Stimulated activated CD4-positive, alpha-beta T cell treated with anti-CD3 and anti-CD28 coated beads, Interleukin-1b, Interleukin-23, amount 100 ng/mL, for 4 hours (primary cell): ENCODE data around the gene MYH11.
"Not testable (repeated sequence)": the region's sequence is repeated elsewhere in the genome, so short reads cannot be mapped to it uniquely, and the experiment has no call there.

Experiments
- DNase-seq, 2 donors: peaks; one replicate each; pipeline ENCODE4 v3.0.0-alpha.2; 2020; ENCODE audit warnings: low read depth in 2 of 2

The MYH11 gene

GRCh38 chr16:15751940-15752339 lies 104.9 kb downstream of the MYH11 start:
- DNase-seq: no peak

- DNase-seq: no peak
Measured at GRCh38 chr16:15749985-15750384, 106.8 kb downstream of the MYH11 start.

GRCh38 chr16:15749371-15749770 lies 107.5 kb downstream of the MYH11 start:
- no peak for DNase-seq

GRCh38 chr16:15748654-15749053 lies 108.2 kb downstream of the MYH11 start:
- no peak for DNase-seq

GRCh38 chr16:15747937-15748336 lies 108.9 kb downstream of the MYH11 start:
- DNase-seq: no peak

- DNase-seq: no peak
Measured at GRCh38 chr16:15746332-15746731, 110.5 kb downstream of the MYH11 start.

- DNase-seq: no peak
Measured at GRCh38 chr16:15743657-15744056, 113.2 kb downstream of the MYH11 start.

- no peak for DNase-seq
Measured at GRCh38 chr16:15742716-15743115, 114.1 kb downstream of the MYH11 start.

- no peak for DNase-seq
Measured at GRCh38 chr16:15741207-15741871, 115.5 kb downstream of the MYH11 start.

GRCh38 chr16:15739950-15740349 lies 116.9 kb downstream of the MYH11 start:
- DNase-seq: no peak

- no peak for DNase-seq
Measured at GRCh38 chr16:15739464-15739863, 117.4 kb downstream of the MYH11 start.

GRCh38 chr16:15737140-15737644 lies 119.6 kb downstream of the MYH11 start:
- no peak for DNase-seq

- no peak for DNase-seq
Measured at GRCh38 chr16:15736529-15736928, 120.3 kb downstream of the MYH11 start.

- DNase-seq: no peak
Measured at GRCh38 chr16:15735610-15736009, 121.2 kb downstream of the MYH11 start.

- no peak for DNase-seq
Measured at GRCh38 chr16:15732416-15732815, 124.4 kb downstream of the MYH11 start.

- no peak for DNase-seq
Measured at GRCh38 chr16:15729152-15729551, 127.7 kb downstream of the MYH11 start.

GRCh38 chr16:15727697-15728096 lies 129.1 kb downstream of the MYH11 start:
- not testable (repeated sequence) for DNase-seq

GRCh38 chr16:15726715-15727114 lies 130.1 kb downstream of the MYH11 start:
- DNase-seq: no peak

GRCh38 chr16:15725641-15726240 lies 131.1 kb downstream of the MYH11 start:
- no peak for DNase-seq

- DNase-seq: no peak
Measured at GRCh38 chr16:15723808-15724207, 133.0 kb downstream of the MYH11 start.

- DNase-seq: no peak
Measured at GRCh38 chr16:15721018-15721417, 135.8 kb downstream of the MYH11 start.

- no peak for DNase-seq
Measured at GRCh38 chr16:15716694-15717447, 140.0 kb downstream of the MYH11 start.

- DNase-seq: no peak
Measured at GRCh38 chr16:15715221-15715620, 141.6 kb downstream of the MYH11 start.
